Stimulated activated naive CD8-positive, alpha-beta T cell treated with anti-CD3 and anti-CD28 coated beads, Interleukin-15, amount 100 ng/mL, for 72 hours (primary cell): ENCODE data around the gene TBXA2R.

Experiments
- ATAC-seq: fragments of 150-1000 bp; cut with Tn5 transposase; 2 replicates; pipeline ENCODE4 v1.10.0; 2021; ENCODE audit warnings: mild to moderate bottlenecking, moderate library complexity
- DNase-seq, 2 donors: peaks; one replicate each; pipeline ENCODE4 v3.0.0; 2021 to 2022
- H3K27ac Mint-ChIP-seq, 2 donors: one replicate each; pipeline ENCODE4 v1.8.0; 2022; ENCODE audit warnings: mild to moderate bottlenecking in 2 of 2, mixed read lengths in 2 of 2, moderate library complexity in 2 of 2
- H3K27me3 Mint-ChIP-seq: one replicate; pipeline ENCODE4 v1.8.0; 2022; ENCODE audit warnings: mixed read lengths
- H3K4me1 Mint-ChIP-seq: one replicate; pipeline ENCODE4 v1.8.0; 2022; ENCODE audit warnings: mild to moderate bottlenecking, mixed read lengths
- H3K4me3 Mint-ChIP-seq, 2 donors: one replicate each; pipeline ENCODE4 v1.8.0; 2022; ENCODE audit warnings: mild to moderate bottlenecking in 2 of 2, mixed read lengths in 2 of 2, moderate library complexity in 1 of 2
- H3K9me3 Mint-ChIP-seq, 2 donors: one replicate each; pipeline ENCODE4 v1.8.0; 2022; ENCODE audit warnings: mixed read lengths in 2 of 2

The TBXA2R gene

DNA sequence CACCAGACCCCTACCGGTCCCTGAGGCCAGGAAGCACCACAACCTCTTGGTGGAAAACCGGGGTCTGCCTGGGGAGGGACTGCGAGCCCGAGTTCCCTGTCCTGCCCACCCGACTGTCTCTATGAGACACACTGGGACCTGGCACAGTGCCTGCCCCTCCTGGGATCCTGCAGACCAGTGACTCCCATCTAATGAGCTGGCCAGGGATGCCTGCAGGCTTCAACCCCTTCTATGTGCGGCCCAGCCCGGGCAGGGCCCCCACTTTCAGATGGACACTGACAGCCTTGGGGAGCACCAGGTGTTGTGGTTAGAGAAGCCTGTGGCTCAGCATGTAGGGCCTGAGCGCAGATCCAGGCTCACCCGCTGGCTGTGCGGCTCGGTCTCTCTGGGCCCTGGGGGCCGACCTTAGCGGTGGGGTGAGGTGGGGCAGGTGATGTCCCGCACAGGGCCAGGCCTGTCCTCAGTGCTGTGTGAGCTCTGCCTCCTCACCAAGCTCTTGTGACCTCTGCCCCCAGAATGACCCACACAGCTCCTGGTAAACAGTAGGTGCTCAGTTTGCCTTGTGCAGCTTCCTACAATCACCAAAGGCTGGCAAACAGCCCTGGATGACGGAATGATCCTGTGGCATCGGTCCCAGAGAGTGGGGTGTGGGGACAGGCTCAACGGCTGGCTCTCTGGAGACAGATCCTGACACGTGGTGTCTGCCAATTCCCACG lies 37.8 kb upstream of the TBXA2R start:
- H3K27ac Mint-ChIP-seq: peak overlapping the region in 1 of 2 donors; percentile 82
- no peak for DNase-seq
- no peaks in the 10 kb centered on the region for H3K9me3 Mint-ChIP-seq
- H3K4me1 Mint-ChIP-seq: no peaks in the 10 kb centered on the region
- no peak for ATAC-seq
- H3K27me3 Mint-ChIP-seq: no peaks in the 10 kb centered on the region
- H3K4me3 Mint-ChIP-seq: no peak overlapping the region

DNA sequence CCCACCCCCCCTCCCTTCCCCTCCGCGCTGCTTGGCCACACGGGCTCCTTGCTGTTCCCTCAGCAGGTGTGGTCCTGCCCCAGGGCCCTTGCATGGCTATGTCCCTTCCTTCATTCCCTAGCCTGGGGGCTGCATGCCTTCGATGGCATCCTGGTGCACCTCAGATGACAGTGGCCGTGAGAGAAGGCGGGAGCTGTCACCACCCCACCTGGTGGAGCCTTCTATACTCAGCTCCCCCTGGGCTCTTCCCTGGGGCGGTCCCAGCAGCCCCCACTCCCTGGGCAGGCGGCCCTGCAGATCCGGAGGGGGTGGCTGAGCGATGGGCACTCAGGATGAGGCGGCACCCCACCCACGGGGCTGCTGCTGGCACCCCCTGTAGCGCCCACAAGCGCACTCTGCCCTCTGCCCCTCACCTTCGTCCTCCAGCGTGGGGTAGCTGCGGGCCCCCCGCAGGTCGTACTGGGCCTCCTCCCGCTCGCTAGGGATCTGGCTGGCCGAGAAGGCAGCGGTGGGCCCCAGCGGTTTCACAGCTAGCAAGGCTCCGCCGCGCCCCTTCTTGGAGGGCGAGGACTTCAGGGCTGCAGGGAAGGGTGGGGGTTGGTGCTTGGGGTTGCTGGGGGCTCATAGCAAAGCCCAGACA lies 37.1 kb upstream of the TBXA2R start:
- H3K27me3 Mint-ChIP-seq: no peaks in the 10 kb centered on the region
- H3K9me3 Mint-ChIP-seq: no peaks in the 10 kb centered on the region
- no peaks in the 10 kb centered on the region for H3K4me1 Mint-ChIP-seq
- H3K4me3 Mint-ChIP-seq: no peak overlapping the region
- ATAC-seq (no peak), DNase-seq (no peak)
- no peak overlapping the region for H3K27ac Mint-ChIP-seq

DNA sequence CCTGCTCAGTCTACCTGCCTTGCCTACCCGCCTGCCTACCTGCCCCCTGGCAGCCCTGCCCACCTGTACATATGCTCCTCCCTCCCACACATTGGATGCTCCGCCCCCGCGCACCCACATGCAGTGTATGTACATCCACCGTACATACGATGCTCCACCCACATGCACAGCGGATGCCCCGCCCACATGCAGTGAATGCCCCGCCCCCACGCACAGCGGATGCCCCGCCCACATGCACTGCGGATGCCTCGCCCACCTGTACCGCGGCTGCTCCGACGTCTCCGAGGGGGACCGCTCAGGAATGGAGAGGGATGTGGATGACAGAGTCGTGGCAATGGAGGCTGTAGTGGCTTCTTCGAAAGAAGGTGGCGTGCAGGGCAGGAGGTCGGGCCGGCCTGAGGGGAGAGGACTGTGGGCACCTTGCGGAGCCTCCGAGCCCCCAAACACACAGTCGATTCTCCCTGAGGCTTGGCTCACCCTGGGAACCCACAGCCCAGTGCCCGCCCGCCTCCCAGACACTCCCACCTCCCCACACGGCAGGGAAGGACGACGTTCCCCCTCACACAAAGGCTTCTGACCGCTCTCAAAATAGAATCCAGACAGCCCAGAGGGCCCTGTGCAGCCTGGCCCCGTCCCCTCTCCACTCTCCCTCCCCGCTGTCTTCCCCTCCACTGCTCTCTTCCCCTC lies 36.5 kb upstream of the TBXA2R start:
- no peaks in the 10 kb centered on the region for H3K9me3 Mint-ChIP-seq
- H3K27ac Mint-ChIP-seq: no peak overlapping the region
- no peak overlapping the region for H3K4me3 Mint-ChIP-seq
- DNase-seq: peak in 1 of 2 donors; percentile 30
- no peak for ATAC-seq
- no peaks in the 10 kb centered on the region for H3K4me1 Mint-ChIP-seq
- no peaks in the 10 kb centered on the region for H3K27me3 Mint-ChIP-seq

DNA sequence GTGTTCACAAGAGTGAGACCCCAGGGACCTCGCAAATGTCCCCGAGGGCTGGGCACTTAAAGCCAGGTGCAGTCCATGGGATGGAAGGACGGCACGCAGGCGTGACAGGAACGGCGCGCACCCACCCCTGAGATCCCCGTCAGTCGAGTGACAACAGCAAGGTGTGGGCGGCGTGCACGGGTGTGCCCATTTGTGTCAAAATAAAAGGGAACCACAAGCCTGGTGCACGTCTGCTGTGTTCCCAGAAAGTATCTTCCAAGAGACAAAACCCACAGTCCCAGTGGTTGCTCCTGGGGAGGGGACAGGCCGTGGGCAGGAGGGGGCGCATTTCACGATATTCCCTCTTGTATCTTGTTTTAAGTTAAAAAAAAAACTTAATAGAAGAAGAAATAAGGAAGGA lies 35.6 kb upstream of the TBXA2R start:
- H3K4me3 Mint-ChIP-seq: no peak overlapping the region
- no peak for ATAC-seq
- DNase-seq: no peak
- H3K4me1 Mint-ChIP-seq: no peaks in the 10 kb centered on the region
- H3K27ac Mint-ChIP-seq: no peak overlapping the region
- H3K27me3 Mint-ChIP-seq: no peaks in the 10 kb centered on the region
- no peaks in the 10 kb centered on the region for H3K9me3 Mint-ChIP-seq

DNA sequence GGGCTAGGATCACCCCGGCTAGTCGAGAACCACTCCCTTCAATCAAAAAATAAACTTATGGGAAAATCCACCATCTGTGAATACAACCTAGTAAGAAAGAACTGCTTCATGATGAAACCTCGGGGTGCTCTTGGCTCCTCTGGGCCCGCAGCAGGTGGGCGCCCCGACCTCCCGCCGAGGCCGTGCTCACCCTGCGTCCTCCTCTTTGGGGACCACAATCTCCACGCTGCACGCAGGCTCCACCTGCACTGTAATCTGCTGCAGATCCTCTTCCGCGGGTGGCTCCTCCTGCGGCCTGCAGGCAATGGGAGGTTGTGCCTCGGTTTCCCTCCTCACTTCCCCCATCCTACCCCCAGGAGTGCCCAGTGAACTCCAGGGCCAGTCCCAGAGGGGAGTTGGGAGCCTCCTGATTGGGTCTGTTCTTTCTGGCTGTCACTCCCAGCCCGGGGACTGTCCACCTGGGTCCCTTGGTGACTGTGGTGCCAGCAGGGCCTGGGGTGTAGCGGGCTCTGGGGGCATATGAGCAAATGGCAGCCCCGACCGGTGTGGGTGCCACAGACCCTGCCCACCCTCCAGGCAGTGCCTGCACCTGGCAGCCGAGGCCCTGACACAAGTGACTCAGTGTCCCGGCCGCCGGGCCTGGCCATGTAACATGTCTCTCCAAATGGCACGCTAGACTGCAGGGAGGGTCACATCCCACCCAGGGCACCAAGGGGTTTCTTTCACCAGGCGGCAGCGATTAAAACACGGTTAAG lies 35.0 kb upstream of the TBXA2R start:
- H3K4me3 Mint-ChIP-seq: no peak overlapping the region
- H3K9me3 Mint-ChIP-seq: no peaks in the 10 kb centered on the region
- peak overlapping the region in 1 of 2 donors; percentile 40 for H3K27ac Mint-ChIP-seq
- no peaks in the 10 kb centered on the region for H3K27me3 Mint-ChIP-seq
- ATAC-seq (no peak), DNase-seq (no peak)
- no peaks in the 10 kb centered on the region for H3K4me1 Mint-ChIP-seq

DNA sequence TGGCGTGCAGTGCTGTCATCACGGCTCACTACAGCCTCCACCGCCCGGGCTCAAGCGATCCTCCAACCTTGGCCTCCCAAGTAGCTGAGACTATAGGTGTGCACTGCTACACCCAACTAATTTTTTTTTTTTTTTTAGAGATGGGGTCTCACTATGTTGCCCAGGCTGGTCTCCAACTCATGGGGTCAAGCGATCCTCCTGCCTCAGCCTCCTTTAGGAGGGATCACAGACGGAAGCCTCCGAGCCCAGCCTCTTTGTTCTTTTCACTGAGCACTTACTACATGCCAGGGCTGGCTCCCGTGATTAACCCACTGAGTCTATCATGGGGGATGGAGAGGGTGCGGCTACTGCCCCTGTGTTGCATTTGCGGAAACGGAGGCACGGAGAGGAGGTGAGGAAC lies 32.8 kb upstream of the TBXA2R start:
- DNase-seq: no peak
- H3K4me3 Mint-ChIP-seq: no peak overlapping the region
- H3K27ac Mint-ChIP-seq: peak overlapping the region; percentile 6 to 61
- H3K9me3 Mint-ChIP-seq: no peaks in the 10 kb centered on the region
- H3K27me3 Mint-ChIP-seq: no peaks in the 10 kb centered on the region
- H3K4me1 Mint-ChIP-seq: no peaks in the 10 kb centered on the region
- ATAC-seq: no peak

DNA sequence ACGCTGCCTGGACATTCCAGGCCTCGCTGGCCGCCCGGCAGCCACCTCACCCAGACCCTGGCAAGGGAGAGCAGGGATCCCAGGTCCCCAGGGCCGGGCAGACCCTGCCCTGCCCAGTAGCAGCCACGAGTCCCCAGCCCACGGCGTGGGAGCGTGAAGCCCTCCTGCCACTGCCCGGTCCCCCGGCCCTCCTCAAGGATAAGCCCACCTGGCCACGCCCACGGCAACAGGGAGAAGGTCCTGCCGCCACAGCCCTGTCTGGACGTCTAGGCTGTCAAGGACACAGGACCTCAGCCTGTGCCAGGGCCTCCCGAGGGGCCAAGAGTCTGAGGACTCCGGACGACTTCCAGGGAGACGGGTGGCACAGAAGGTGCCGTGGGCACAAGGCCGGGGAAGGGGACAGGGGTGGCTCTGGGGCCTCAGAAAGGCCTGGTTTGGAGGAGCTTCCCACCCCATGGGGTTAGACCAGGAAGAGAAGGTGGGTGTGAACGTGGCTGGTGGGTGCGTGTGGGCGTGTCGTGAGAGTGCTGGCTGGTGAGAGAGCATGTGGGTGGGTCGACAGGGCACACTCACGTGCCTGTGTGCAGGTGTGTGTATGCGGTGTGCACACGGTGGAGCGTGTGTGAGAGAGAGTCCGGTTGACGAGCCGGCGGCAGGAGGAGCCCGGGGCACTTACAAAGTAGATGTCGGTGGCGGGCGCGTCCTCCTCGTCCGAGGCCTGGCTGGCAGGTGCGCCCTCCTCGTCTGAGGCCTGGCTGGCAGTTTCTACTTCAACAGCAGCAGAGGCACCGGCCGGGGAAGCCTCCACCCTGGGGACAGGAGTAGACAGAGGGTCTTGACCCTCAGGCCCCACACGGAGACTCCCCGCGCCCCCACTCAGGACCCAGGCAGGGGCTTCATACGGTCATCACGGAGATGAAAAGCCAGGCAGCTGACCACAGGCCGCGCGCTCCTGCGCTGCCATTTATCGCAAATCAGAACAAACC lies 31.8 kb upstream of the TBXA2R start:
- DNase-seq (no peak), ATAC-seq (peak; percentile 17)
- no peaks in the 10 kb centered on the region for H3K9me3 Mint-ChIP-seq
- no peaks in the 10 kb centered on the region for H3K4me1 Mint-ChIP-seq
- H3K27me3 Mint-ChIP-seq: no peaks in the 10 kb centered on the region
- peak overlapping the region in 1 of 2 donors; percentile 5 for H3K27ac Mint-ChIP-seq
- no peak overlapping the region for H3K4me3 Mint-ChIP-seq

DNA sequence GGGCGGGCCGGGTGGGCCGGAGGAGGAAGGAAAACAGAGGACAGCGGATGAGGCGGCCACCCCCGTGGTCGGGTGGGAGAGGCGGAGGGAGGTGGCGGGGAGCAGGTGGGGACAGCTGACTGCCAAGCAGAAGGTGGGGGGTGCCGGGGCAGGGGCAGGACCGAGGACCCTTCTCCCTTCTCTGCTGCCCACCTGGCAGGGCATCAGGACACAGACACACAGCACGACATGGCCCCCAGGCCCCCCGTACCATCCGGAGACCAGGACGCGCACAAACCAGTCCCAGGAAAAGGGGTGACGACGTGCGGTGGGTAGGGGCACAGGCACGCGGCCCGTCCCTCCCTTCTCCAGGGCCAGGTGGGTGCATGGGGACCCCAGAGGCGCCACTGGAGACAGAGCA lies 30.9 kb upstream of the TBXA2R start:
- Mint-ChIP-seq H3K27me3 (no peaks in the 10 kb centered on the region), H3K27ac (no peak overlapping the region), H3K9me3 (no peaks in the 10 kb centered on the region), H3K4me1 (no peaks in the 10 kb centered on the region), H3K4me3 (no peak overlapping the region)
- DNase-seq: no peak
- ATAC-seq: peak; percentile 29

DNA sequence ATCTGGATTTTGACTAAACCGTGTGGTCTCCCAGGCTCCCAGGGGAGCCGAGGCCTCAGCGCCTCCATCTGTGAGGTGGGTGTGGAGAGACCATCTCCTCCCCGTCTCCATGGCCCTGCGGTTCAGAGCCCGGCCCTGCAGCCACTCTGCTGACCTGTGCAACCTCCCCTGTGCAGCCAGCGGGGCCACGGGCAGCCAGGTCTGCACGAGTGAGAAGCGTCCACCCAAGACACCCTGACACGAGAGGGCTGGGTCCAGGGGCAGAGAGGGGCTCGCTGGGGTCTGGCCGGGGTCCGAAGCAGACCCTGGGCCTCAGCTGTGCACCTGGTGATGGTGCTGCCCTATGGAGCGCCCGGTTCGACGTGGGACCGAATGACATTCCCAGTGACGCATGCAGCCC lies 30.3 kb upstream of the TBXA2R start:
- no peaks in the 10 kb centered on the region for H3K4me1 Mint-ChIP-seq
- peak overlapping the region in 1 of 2 donors; percentile 82 for H3K27ac Mint-ChIP-seq
- H3K9me3 Mint-ChIP-seq: no peaks in the 10 kb centered on the region
- DNase-seq (no peak), ATAC-seq (no peak)
- no peak overlapping the region for H3K4me3 Mint-ChIP-seq
- H3K27me3 Mint-ChIP-seq: no peaks in the 10 kb centered on the region

DNA sequence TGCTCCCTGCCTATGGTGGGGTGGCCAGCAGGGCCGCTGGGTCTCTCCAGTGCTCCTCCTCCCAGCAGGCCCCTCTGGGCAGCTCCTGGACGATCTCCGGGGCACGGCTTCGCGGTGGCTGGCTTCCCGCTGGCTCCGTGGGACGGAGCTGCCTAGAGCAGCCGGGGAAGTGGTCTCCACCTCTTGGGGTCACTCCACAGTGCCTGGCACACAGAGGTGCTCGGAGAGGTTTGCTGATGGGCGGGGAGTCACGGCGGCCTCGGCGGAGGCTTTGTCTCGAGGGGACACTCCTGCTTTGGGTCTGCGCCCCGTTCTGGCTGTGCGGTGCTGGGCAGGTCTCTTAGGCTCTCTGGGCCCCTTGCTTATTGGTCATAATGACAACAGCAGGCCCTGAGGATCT lies 29.8 kb upstream of the TBXA2R start:
- DNase-seq (no peak), ATAC-seq (no peak)
- Mint-ChIP-seq H3K4me1 (no peaks in the 10 kb centered on the region), H3K9me3 (no peaks in the 10 kb centered on the region), H3K4me3 (no peak overlapping the region), H3K27ac (no peak overlapping the region), H3K27me3 (no peaks in the 10 kb centered on the region)

DNA sequence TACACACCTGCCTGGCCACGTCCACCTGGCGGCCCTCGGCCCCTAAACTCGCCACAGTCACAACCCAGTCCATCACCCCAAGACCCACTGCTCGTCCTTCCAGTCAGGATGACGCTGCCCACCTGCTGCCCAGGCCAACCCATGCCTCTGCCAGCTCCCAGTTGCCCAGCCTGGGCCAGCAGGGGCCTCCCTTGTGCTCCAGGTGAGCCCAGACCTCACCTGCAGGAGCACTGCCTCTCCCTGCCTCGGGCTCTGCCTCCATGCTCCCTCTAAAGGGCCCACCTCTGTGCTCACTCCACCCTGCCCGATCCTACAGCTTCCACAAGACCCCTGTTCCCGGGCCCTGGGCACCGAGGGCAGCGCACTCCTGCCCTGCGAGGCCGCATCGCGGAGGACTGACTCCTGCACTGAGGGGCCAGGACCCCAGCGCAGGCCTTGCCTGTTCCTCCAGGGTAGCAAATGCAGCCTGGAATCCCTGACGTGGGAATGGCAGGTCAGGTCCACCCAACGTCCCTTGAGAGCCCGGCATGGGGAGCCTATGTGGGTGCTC lies 27.9 kb upstream of the TBXA2R start:
- no peak for DNase-seq
- peak overlapping the region in 1 of 2 donors; percentile 35 for H3K27ac Mint-ChIP-seq
- H3K4me1 Mint-ChIP-seq: no peaks in the 10 kb centered on the region
- H3K27me3 Mint-ChIP-seq: no peaks in the 10 kb centered on the region
- H3K9me3 Mint-ChIP-seq: no peaks in the 10 kb centered on the region
- no peak for ATAC-seq
- H3K4me3 Mint-ChIP-seq: no peak overlapping the region

DNA sequence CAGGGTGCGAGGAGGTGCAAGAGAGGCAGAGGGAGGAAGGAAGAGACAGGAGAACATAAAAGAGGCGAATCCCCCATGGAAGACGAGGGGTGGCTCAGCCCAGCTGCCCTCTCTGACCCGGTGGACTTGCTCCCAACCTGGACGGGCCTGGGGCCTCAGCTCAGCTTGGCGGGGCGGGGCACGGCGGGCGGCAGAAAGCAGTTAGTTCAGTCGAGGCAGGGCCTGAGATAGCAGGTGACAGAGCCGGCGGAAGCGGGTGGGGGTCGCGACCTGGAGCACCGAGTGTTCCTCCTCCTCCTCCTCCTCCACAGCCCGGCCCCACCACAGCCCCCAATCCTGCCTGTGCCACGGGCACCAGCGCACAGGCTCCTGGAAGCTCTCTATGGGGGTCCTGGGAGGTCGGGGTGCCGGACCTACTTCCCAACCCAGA lies 26.9 kb upstream of the TBXA2R start:
- Mint-ChIP-seq H3K27me3 (no peaks in the 10 kb centered on the region), H3K9me3 (no peaks in the 10 kb centered on the region), H3K4me1 (no peaks in the 10 kb centered on the region), H3K4me3 (no peak overlapping the region), H3K27ac (peak overlapping the region in 1 of 2 donors; percentile 22)
- no peak for ATAC-seq
- no peak for DNase-seq

DNA sequence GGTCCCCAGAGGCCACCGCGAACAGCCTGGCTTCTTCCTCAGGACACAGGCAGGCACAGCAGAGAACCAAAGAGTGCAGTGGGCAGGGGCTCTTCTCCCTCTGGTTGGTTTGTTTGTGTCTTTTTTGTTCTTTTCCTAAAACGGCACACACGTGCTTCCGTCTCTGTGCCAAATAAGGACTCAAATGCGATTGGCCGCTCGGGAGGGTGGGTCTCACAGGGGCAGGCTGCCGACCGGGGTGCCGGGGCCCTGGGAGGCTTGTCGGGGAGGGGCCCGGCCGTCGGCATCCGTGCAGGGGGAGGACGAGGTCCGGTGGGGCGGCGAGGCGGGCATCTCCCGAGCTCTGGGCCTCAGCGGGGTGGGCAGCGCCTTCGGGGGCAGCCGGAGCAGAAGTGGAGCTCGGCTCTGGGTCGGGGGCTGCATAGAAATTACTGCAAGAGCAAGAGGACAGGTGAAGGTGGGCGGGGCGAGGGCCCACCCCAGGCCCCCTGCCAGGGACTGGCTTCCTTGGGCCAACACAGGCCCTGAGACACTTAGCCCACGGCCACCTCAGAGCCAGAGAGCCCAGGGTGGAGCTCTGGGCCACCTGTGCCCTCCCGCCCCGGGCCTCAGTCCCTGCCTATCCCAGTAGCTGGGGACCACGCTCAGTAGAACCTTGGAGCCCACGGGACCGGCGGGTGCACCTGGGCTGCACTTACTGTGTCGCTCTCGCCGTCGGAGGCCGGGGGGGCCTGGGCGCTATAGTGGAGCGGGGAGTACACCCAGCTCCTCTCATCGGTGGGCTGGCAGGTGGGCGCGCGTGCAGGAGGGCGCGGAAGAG lies 26.3 kb upstream of the TBXA2R start:
- Mint-ChIP-seq H3K27ac (peak overlapping the region in 1 of 2 donors; percentile 22), H3K4me3 (no peak overlapping the region), H3K9me3 (no peaks in the 10 kb centered on the region), H3K4me1 (no peaks in the 10 kb centered on the region), H3K27me3 (no peaks in the 10 kb centered on the region)
- peak; percentile 23 for ATAC-seq
- no peak for DNase-seq

DNA sequence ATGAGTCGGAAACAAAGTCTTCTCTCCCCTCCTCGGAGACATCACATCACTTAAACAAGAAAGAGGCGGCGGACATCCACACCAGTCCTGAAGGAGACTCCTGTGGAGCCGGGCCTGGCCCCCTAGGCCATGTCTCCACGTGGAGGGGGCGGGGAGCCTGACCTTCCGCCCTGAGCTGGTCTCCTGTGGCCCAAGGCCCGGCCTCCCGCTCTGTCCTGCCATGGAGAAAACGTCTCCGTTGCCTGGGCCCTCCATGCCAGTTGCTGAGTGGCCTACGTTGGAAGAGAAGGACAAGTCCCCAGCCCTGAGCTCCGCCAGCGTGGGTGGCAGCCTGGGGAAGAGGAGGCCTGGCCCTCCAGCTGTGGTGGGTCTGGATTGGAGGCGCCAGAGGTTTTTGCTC lies 25.4 kb upstream of the TBXA2R start:
- no peak for ATAC-seq
- peaks cover 2% of the 10 kb centered on the region for H3K4me1 Mint-ChIP-seq
- H3K27ac Mint-ChIP-seq: peak overlapping the region in 1 of 2 donors; percentile 80

More for the DNA sequence above, 25.4 kb upstream of the TBXA2R start:
- Mint-ChIP-seq H3K4me3 (no peak overlapping the region), H3K27me3 (no peaks in the 10 kb centered on the region), H3K9me3 (no peaks in the 10 kb centered on the region)
- DNase-seq: no peak
